Heart left ventricle (tissue), 16 donors: ENCODE results near the gene SLC22A13. TPM values are rescaled to one million over a fixed set of nuclear protein-coding genes. Genes with fewer than 3 reads are reported as not detected.
"Not testable (repeated sequence)": the region's sequence is repeated elsewhere in the genome, so short reads cannot be mapped to it uniquely, and the experiment has no call there.

ENCODE experiments used
- ATAC-seq, 4 donors: fragments of 200-7000 bp; cut with Tn5 transposase; one replicate each; pipeline ENCODE4 v1.9.1; 2020 to 2022; ENCODE audit warnings: moderate library complexity in 4 of 4, mild to moderate bottlenecking in 3 of 4, moderate number of reproducible peaks in 1 of 4
- DNase-seq, 5 donors: peaks; one replicate each; pipeline ENCODE4 v3.0.0-alpha.2; 2020
- H3K27ac ChIP-seq, 12 donors: fragments of 200-600 bp; sonication (generic) in 4 of 12; one replicate each; pipeline versions ENCODE4 v1.5.0 to v1.8.0; 2016 to 2022; ENCODE audit warnings: mild to moderate bottlenecking in 2 of 12
- H3K27me3 ChIP-seq, 9 donors: fragments of 200-600 bp; sonication (generic) in 2 of 9; one replicate each; pipeline versions ENCODE4 v1.5.1 to v1.8.0; 2016 to 2022; ENCODE audit warnings: mild to moderate bottlenecking in 3 of 9
- H3K36me3 ChIP-seq, 9 donors: fragments of 200-600 bp; sonication (generic) in 2 of 9; one replicate each; pipeline versions ENCODE4 v1.5.0 to v1.8.0; 2018 to 2022; ENCODE audit warnings: mild to moderate bottlenecking in 2 of 9
- H3K4me1 ChIP-seq, 12 donors: fragments of 200-600 bp; sonication (generic) in 4 of 12; one replicate each; pipeline versions ENCODE4 v1.5.0 to v1.8.0; 2016 to 2022; ENCODE audit warnings: mild to moderate bottlenecking in 3 of 12
- H3K4me3 ChIP-seq, 12 donors: fragments of 200-600 bp; sonication (generic) in 4 of 12; one replicate each; pipeline versions ENCODE4 v1.5.0 to v1.8.0; 2017 to 2022; ENCODE audit warnings: mild to moderate bottlenecking in 9 of 12, moderate library complexity in 4 of 12
- H3K9me3 ChIP-seq, 12 donors: fragments of 200-600 bp; sonication (generic) in 4 of 12; one replicate each; pipeline versions ENCODE4 v1.5.0 to v1.8.0; 2016 to 2022; ENCODE audit warnings: mild to moderate bottlenecking in 1 of 12
- POLR2A ChIP-seq, 2 donors: fragments of 450-650 bp; IDR thresholded peaks; one replicate each; pipeline ENCODE4 v1.6.1; 2017; ENCODE audit warnings: antibody characterized with exemption in 2 of 2, mild to moderate bottlenecking in 2 of 2, moderate library complexity in 2 of 2
- WGBS, 4 donors: extraction: QIAGEN DNeasy Blood & Tissue Kit in 2 of 4; methylation state at CpG; one replicate each; pipeline versions ENCODE4 v1.1.5 to v1.1.7; 2013 to 2018; 5-methylcytosine and 5-hydroxymethylcytosine counted together
- intact Hi-C, 10 donors: fragments of 100-400 bp; cut with DNase I; formaldehyde crosslinking; loops; one replicate each; pipeline versions ENCODE4 v1.11.1 to v1.14.2; 2022
- polyA plus RNA-seq, 2 donors: library from polyadenylated mRNA; stranded (reverse); fragments of 200-250 nt; gene quantifications; one replicate each; pipeline ENCODE4 v1.2.3, GENCODE V29; 2013
- total RNA-seq, 9 donors: library from RNA; depleted of rRNA in 2 of 9; stranded (reverse); fragments of >200 nt in 2 of 9; fragmentation: NEBNext Ultra II Directional in 3 of 9; extraction: Animal tissue kit (Norgen Biotek cat#: 25700) in 3 of 9; gene quantifications; one replicate each; pipeline versions ENCODE4 v1.1.0 to v1.2.4, GENCODE V29; 2016 to 2023
- TF ChIP-seq, protein P1 (sequence below), 12 donors: fragments of 200-600 bp; sonication (generic) in 4 of 12; IDR thresholded peaks; one replicate each; pipeline versions ENCODE4 v1.5.0 to v1.8.0; 2018 to 2022; ENCODE audit warnings: antibody characterized with exemption in 12 of 12, mild to moderate bottlenecking in 5 of 12
- donor health status: ischemic (EF 13 %, LVEDD 7.1; RV severe dilation, severe dysfunction).
- donor health status: healthy with polysubstance abuse.
- donor health status: DM: no; HTN: yes; CAD: no.
- donor health status: DM: no; HTN: no; CAD: no.
- donor health status: ischemic (EF 25% LVEDD 6.9; RV normal size, moderate dysfunction).
- donor health status: ischemic (EF 25% LVEDD 5.7; RV mildly dilated, moderate dysfunction).
- donor health status: healthy.
- donor health status: DM: yes; HTN: yes; CAD: no.
- donor health status: ischemic (EF 35%, LVEDD 5.7; RV mildly dilated, moderate dysfunction).
- donor health status: nonischemic (EF 11% LVEDD 7.7; RV severe dilation, severe dysfunction).
- donor health status: DM: yes; HTN: yes; CAD: no.
- donor health status: PGD.
- donor health status: ischemic (EF 29% LVEDD 5.4; RV normal size, mild dysfunction).
- donor health status: nonischemic (EF 23%, LVEDD 6.1; RV moderate dilation, normal function).

SLC22A13 gene
- total and polyA plus RNA-seq, 11 donors: 0.07 to 0.24 (median 0.13) TPM; not detected in 5

DNA sequence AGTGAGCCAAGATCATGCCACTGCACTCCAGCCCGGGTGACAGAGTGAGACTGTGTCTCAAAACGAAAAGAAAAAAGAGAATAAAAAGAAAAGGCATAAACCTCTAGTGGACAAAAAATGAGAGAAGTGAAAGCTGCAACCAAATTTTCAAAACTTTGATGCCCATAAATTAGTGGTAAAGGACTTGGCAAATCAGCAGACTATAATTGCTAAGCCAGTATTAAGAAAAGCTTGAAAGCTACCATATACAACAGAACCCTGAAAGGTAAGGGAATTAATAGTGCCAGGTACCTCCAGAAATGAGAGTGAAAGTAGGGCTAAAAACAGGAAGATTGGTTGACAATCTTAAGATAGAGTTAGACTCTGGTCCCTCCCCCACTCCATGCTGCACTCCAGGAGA is 32.9 kb upstream of the SLC22A13 start:
- Histone ChIP-seq H3K27ac (no peak overlapping the region), H3K9me3 (peaks cover 0 to 15% (median 4%) of the 10 kb centered on the region in 12 donors), H3K4me3 (no peak overlapping the region), H3K4me1 (peaks cover 0 to 11% (median 0%) of the 10 kb centered on the region in 12 donors), H3K36me3 (peaks cover 0 to 71% (median 41%) of the 10 kb centered on the region in 9 donors), H3K27me3 (no peaks in the 10 kb centered on the region)
- TF ChIP-seq, protein P1, sequence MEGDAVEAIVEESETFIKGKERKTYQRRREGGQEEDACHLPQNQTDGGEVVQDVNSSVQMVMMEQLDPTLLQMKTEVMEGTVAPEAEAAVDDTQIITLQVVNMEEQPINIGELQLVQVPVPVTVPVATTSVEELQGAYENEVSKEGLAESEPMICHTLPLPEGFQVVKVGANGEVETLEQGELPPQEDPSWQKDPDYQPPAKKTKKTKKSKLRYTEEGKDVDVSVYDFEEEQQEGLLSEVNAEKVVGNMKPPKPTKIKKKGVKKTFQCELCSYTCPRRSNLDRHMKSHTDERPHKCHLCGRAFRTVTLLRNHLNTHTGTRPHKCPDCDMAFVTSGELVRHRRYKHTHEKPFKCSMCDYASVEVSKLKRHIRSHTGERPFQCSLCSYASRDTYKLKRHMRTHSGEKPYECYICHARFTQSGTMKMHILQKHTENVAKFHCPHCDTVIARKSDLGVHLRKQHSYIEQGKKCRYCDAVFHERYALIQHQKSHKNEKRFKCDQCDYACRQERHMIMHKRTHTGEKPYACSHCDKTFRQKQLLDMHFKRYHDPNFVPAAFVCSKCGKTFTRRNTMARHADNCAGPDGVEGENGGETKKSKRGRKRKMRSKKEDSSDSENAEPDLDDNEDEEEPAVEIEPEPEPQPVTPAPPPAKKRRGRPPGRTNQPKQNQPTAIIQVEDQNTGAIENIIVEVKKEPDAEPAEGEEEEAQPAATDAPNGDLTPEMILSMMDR (IDR thresholded peaks at IDR 0.05): no peak
- TF ChIP-seq POLR2A (IDR thresholded peaks at IDR 0.05): no peak
- intact Hi-C loops: loop anchor here in 2 of 10 donors (10.0 kb wide), 2 partner anchors 88 to 108 kb away; no protein-coding TSS in a partner anchor
- DNase-seq: no peak
- WGBS, 4 donors: 80 to 99% (median 93%) methylated on average over 2 of the region's 2 CpGs
- ATAC-seq: no peak

DNA sequence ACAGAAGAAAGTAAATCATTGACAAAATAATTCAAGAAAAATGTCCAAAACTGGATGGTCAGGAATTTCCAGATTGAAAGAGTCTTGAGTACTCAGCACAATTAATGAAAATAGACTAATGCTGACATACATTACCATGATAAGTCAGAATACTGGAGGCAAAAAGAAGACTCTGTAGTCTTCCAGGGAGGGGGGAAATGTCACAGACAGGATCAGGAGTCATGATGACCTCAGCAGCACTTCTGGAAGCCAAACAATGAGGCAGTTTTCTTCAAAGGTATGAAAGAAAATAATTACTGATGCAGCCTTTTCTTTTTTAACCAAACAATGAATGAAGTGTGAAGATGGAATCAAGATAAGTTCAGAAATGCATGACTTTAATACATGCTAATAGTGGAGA is 30.1 kb upstream of the SLC22A13 start:
- H3K9me3 ChIP-seq: peaks cover 0 to 34% (median 7%) of the 10 kb centered on the region in 12 donors
- H3K27ac ChIP-seq: no peak overlapping the region
- no peak for ATAC-seq
- no peaks in the 10 kb centered on the region for H3K4me1 ChIP-seq
- TF ChIP-seq, protein P1 (IDR thresholded peaks at IDR 0.05): no peak
- no peak for TF ChIP-seq POLR2A (IDR thresholded peaks at IDR 0.05)
- intact Hi-C loops: loop anchor here in 2 of 10 donors (10.0 kb wide), 2 partner anchors 91 to 111 kb away; no protein-coding TSS in a partner anchor
- no peak for DNase-seq
- no peak overlapping the region for H3K4me3 ChIP-seq
- H3K36me3 ChIP-seq: peaks cover 0 to 71% (median 55%) of the 10 kb centered on the region in 9 donors
- no peaks in the 10 kb centered on the region for H3K27me3 ChIP-seq

DNA sequence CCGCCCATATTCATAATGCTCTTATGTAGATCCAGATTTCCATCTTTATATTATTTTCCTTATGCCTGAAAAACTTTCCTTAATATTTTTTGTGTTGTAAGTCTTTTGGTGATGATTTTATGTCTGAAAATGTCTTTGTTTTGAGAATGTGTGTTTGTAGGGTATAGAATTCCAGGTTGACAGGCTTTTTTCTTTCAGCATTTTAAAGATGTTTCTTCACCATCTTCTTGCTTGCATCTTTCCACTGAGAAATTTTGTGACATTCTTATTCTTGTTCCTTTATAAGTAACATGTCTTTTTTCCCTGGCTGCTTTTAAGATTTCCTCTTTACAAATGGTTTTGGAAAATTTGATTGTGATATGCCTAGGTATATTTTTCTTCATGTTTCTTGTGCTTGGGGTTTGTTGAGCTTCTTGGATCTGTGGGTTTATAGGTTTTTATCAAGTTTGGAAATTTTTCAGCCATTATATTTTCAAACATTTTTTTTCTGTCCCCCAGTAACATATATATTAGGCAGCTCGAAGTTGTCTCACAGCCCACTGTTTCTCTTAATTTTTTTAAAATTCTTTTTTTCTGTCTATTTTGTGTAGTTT is 27.1 kb upstream of the SLC22A13 start:
- no peak overlapping the region for H3K27ac ChIP-seq
- no peak for ATAC-seq

DNA sequence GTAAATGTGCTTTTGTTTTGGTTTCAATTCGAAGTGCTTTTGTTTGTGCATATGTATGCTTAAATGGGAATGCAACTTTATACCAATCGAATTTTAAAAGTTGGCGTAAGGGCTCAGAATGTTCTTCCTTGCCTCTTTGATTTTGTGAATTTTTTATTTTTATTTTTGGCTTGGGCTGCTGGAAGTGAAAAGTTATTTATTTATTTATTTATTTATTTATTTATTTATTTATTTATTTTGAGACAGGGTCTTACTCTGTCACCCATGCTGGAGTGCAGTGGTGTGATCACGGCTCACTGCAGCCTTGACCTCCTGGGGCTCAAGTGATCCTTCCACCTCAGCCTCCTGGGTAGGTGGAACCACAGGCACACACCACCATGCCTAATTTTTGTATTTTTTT is 22.8 kb upstream of the SLC22A13 start:
- not testable (repeated sequence) for H3K27me3 ChIP-seq, ATAC-seq, H3K4me3 ChIP-seq, H3K27ac ChIP-seq, DNase-seq, H3K4me1 ChIP-seq
- H3K36me3 ChIP-seq: peaks cover 0 to 70% (median 46%) of the 10 kb centered on the region in 9 donors
- WGBS, 4 donors: 95 to 99% (median 98%) methylated on average over 4 of the region's 4 CpGs
- intact Hi-C loops: loop anchor here in 1 of 10 donors (10.0 kb wide), 1 partner anchor 108 kb away; the partner anchor contains the start of genes ACAA1 and MYD88
- H3K9me3 ChIP-seq: peaks cover 0 to 18% (median 6%) of the 10 kb centered on the region in 12 donors

More for the DNA sequence above, 27.1 kb upstream of the SLC22A13 start:
- 95 to 99% (median 97%) methylated on average over 2 of the region's 2 CpGs for WGBS, 4 donors
- no peaks in the 10 kb centered on the region for H3K4me1 ChIP-seq
- peaks cover 0 to 34% (median 7%) of the 10 kb centered on the region in 12 donors for H3K9me3 ChIP-seq
- intact Hi-C loops: loop anchor here in 2 of 10 donors (10.0 kb wide), 2 partner anchors 94 to 114 kb away; no protein-coding TSS in a partner anchor
- no peak overlapping the region for H3K4me3 ChIP-seq
- H3K36me3 ChIP-seq: peaks cover 0 to 69% (median 49%) of the 10 kb centered on the region in 9 donors
- TF ChIP-seq POLR2A (IDR thresholded peaks at IDR 0.05): no peak
- TF ChIP-seq, protein P1 (IDR thresholded peaks at IDR 0.05): no peak
- DNase-seq: no peak
- H3K27me3 ChIP-seq: no peaks in the 10 kb centered on the region
